Spleen (tissue), 11 donors: Measurements from ENCODE around the gene IRF2BP2. TPM values are rescaled to one million over a fixed set of nuclear protein-coding genes. Genes with fewer than 3 reads are reported as not detected.
A peak's percentile ranks its signal among the peaks of the same experiment; 100 is the strongest.

Experiments
- DNase-seq: peaks from one replicate; pipeline ENCODE4 v3.0.0-alpha.2; 2020
- H3K27ac ChIP-seq, 8 donors: fragments of 200-600 bp; sonication (generic) in 7 of 8; 1 replicate in 4 of 8; 2 replicates in 4 of 8; pipeline versions ENCODE4 v1.5.0 to v1.8.0; 2016 to 2021; ENCODE audit warnings: inconsistent platforms in 4 of 8, mild to moderate bottlenecking in 4 of 8, moderate library complexity in 1 of 8
- H3K27me3 ChIP-seq, 7 donors: fragments of 200-600 bp; sonication (generic) in 6 of 7; replicated peaks in 1 of 7; 1 replicate in 4 of 7; 2 replicates in 3 of 7; pipeline versions ENCODE4 v1.5.0 to v1.8.0; 2016 to 2021; ENCODE audit warnings: inconsistent platforms in 3 of 7, mild to moderate bottlenecking in 1 of 7
- H3K36me3 ChIP-seq, 6 donors: fragments of 200-600 bp; sonication (generic) in 5 of 6; 1 replicate in 4 of 6; 2 replicates in 2 of 6; pipeline versions ENCODE4 v1.5.0 to v1.8.0; 2016 to 2021; ENCODE audit warnings: inconsistent platforms in 2 of 6
- H3K4me1 ChIP-seq, 6 donors: fragments of 200-600 bp; sonication (generic) in 5 of 6; 1 replicate in 3 of 6; 2 replicates in 3 of 6; pipeline versions ENCODE4 v1.5.0 to v1.8.0; 2016 to 2021; ENCODE audit warnings: inconsistent platforms in 3 of 6
- H3K4me3 ChIP-seq, 8 donors: fragments of 200-600 bp; sonication (generic) in 7 of 8; 1 replicate in 4 of 8; 2 replicates in 4 of 8; pipeline versions ENCODE4 v1.5.0 to v1.8.0; 2016 to 2021; ENCODE audit warnings: inconsistent platforms in 4 of 8, mild to moderate bottlenecking in 4 of 8, moderate library complexity in 2 of 8
- H3K9me3 ChIP-seq, 8 donors: fragments of 200-600 bp; sonication (generic) in 7 of 8; 1 replicate in 4 of 8; 2 replicates in 4 of 8; pipeline versions ENCODE4 v1.5.0 to v1.8.0; 2016 to 2021; ENCODE audit warnings: inconsistent platforms in 4 of 8
- CTCF ChIP-seq, 11 experiments: fragments of 200-600 bp in 7 of 11; fragments of 450-650 bp in 4 of 11; sonication (generic) in 4 of 11; IDR thresholded peaks in 8 of 11; conservative IDR thresholded peaks in 3 of 11; 1 replicate in 7 of 11; 2 replicates in 4 of 11; pipeline versions ENCODE4 v1.4.0 to v1.8.0; 2016 to 2021; ENCODE audit warnings: antibody characterized with exemption in 11 of 11, inconsistent platforms in 4 of 11, mild to moderate bottlenecking in 1 of 11
- POLR2A ChIP-seq, 3 donors: fragments of 450-650 bp; IDR thresholded peaks; one replicate each; pipeline ENCODE4 v1.5.1; 2017; ENCODE audit warnings: antibody characterized with exemption in 3 of 3, mild to moderate bottlenecking in 1 of 3
- POLR2AphosphoS5 ChIP-seq, 3 donors: sonication (generic); formaldehyde crosslinking; IDR thresholded peaks; one replicate each; pipeline ENCODE4 v1.5.1; 2017; ENCODE audit warnings: antibody characterized with exemption in 3 of 3
- WGBS, 5 donors: extraction: QIAGEN DNeasy Blood & Tissue Kit in 3 of 5; methylation state at CpG; one replicate each; pipeline versions ENCODE4 v1.1.5 to v1.1.7; 2013 to 2018; 5-methylcytosine and 5-hydroxymethylcytosine counted together
- intact Hi-C: fragments of 100-400 bp; cut with DNase I; formaldehyde crosslinking; loops from one replicate; pipeline ENCODE4 v1.15.0; 2023; ENCODE audit warnings: low total_unique reads
- polyA plus RNA-seq, 3 donors: library from polyadenylated mRNA; stranded (reverse); fragments of 200-250 nt; gene quantifications; one replicate each; pipeline ENCODE4 v1.2.1, GENCODE V29; 2013
- total RNA-seq, 7 donors: library from RNA; depleted of rRNA in 3 of 7; stranded (reverse); fragments of >200 nt in 3 of 7; fragmentation: NEBNext Ultra II Directional in 4 of 7; extraction: Animal tissue kit (Norgen Biotek cat#: 25700) in 4 of 7; gene quantifications; one replicate each; pipeline versions ENCODE4 v1.1.0 to v1.2.1, GENCODE V29; 2016 to 2021
- donor health status: healthy with polysubstance abuse.
- donor health status: DM: no; HTN: no; CAD: no; lungs with moderate emphysema.
- donor health status: DM: no; HTN: no; CAD: no.
- donor health status: Bipolar disorder and iron deficiency.
- donor health status: healthy.
- donor health status: DM: no; HTN: no; CAD: no.
- donor health status: DM: yes; HTN: yes; CAD: no.

Gene IRF2BP2
- total and polyA plus RNA-seq, 10 donors, result 39.1 to 109 (median 60.3) TPM

- H3K36me3 ChIP-seq, result no peaks in the 10 kb centered on the region
- TF ChIP-seq POLR2A (IDR thresholded peaks at IDR 0.05), result no peak
- TF ChIP-seq CTCF (IDR thresholded peaks at IDR 0.05 in 8 of 11, conservative IDR thresholded peaks at IDR 0.05 in 3 of 11), result no peak
- no peak for TF ChIP-seq POLR2AphosphoS5 (IDR thresholded peaks at IDR 0.05)
- H3K27me3 ChIP-seq, result no peaks in the 10 kb centered on the region
- H3K4me3 ChIP-seq, result no peak overlapping the region
- H3K4me1 ChIP-seq, result peaks cover 2 to 47% (median 9%) of the 10 kb centered on the region in 6 donors
- intact Hi-C loops, result no loop called here
- no peak for DNase-seq
- WGBS, 5 donors, result 75 to 87% (median 83%) methylated on average over 5 of the region's 5 CpGs
- H3K9me3 ChIP-seq, result no peaks in the 10 kb centered on the region
- peak overlapping the region in 4 of 8 donors; percentile 25 to 63 (median 40) for H3K27ac ChIP-seq
These were observed 8.7 kb upstream of the IRF2BP2 start for GRCh38 chr1:234618737-234619049.

GRCh38 chr1:234617986-234618736, 8.2 kb upstream of the IRF2BP2 start:
- Histone ChIP-seq H3K4me3 (no peak overlapping the region), H3K27me3 (no peaks in the 10 kb centered on the region), H3K9me3 (no peaks in the 10 kb centered on the region), H3K36me3 (no peaks in the 10 kb centered on the region), H3K27ac (peak overlapping the region in 4 of 8 donors; percentile 25 to 63 (median 40)), H3K4me1 (peaks cover 7 to 52% (median 15%) of the 10 kb centered on the region in 6 donors)
- intact Hi-C loops, result no loop called here
- 71 to 83% (median 77%) methylated on average over 7 of the region's 7 CpGs for WGBS, 5 donors
- TF ChIP-seq POLR2AphosphoS5 (IDR thresholded peaks at IDR 0.05) (no peak), POLR2A (IDR thresholded peaks at IDR 0.05) (no peak), CTCF (IDR thresholded peaks at IDR 0.05 in 8 of 11, conservative IDR thresholded peaks at IDR 0.05 in 3 of 11) (no peak)
- no peak for DNase-seq

- intact Hi-C loops, result no loop called here
- peaks cover 10 to 60% (median 23%) of the 10 kb centered on the region in 6 donors for H3K4me1 ChIP-seq
- no peak overlapping the region for H3K27ac ChIP-seq
- H3K36me3 ChIP-seq, result no peaks in the 10 kb centered on the region
- H3K27me3 ChIP-seq, result no peaks in the 10 kb centered on the region
- WGBS, 5 donors, result 78 to 88% (median 82%) methylated on average over 14 of the region's 14 CpGs
- H3K4me3 ChIP-seq, result no peak overlapping the region
- TF ChIP-seq POLR2AphosphoS5 (IDR thresholded peaks at IDR 0.05) (no peak), CTCF (IDR thresholded peaks at IDR 0.05 in 8 of 11, conservative IDR thresholded peaks at IDR 0.05 in 3 of 11) (no peak), POLR2A (IDR thresholded peaks at IDR 0.05) (no peak)
- DNase-seq, result no peak
- H3K9me3 ChIP-seq, result no peaks in the 10 kb centered on the region
These were observed 7.4 kb upstream of the IRF2BP2 start for GRCh38 chr1:234617131-234617985.

GRCh38 chr1:234616644-234617043, 6.7 kb upstream of the IRF2BP2 start:
- intact Hi-C loops, result no loop called here
- no peak overlapping the region for H3K4me3 ChIP-seq
- H3K27ac ChIP-seq, result no peak overlapping the region
- no peaks in the 10 kb centered on the region for H3K36me3 ChIP-seq
- WGBS, 5 donors, result 20 to 36% (median 25%) methylated on average over 2 of the region's 2 CpGs
- TF ChIP-seq POLR2AphosphoS5 (IDR thresholded peaks at IDR 0.05) (no peak), POLR2A (IDR thresholded peaks at IDR 0.05) (no peak), CTCF (IDR thresholded peaks at IDR 0.05 in 8 of 11, conservative IDR thresholded peaks at IDR 0.05 in 3 of 11) (no peak)
- peaks cover 17 to 67% (median 30%) of the 10 kb centered on the region in 6 donors for H3K4me1 ChIP-seq
- H3K27me3 ChIP-seq, result no peaks in the 10 kb centered on the region
- DNase-seq, result no peak
- H3K9me3 ChIP-seq, result no peaks in the 10 kb centered on the region
